Measurements from ENCODE around the gene DPY19L1.
"Not testable (repeated sequence)": the region's sequence is repeated elsewhere in the genome, so short reads cannot be mapped to it uniquely, and the experiment has no call there.

Gene DPY19L1

DNA sequence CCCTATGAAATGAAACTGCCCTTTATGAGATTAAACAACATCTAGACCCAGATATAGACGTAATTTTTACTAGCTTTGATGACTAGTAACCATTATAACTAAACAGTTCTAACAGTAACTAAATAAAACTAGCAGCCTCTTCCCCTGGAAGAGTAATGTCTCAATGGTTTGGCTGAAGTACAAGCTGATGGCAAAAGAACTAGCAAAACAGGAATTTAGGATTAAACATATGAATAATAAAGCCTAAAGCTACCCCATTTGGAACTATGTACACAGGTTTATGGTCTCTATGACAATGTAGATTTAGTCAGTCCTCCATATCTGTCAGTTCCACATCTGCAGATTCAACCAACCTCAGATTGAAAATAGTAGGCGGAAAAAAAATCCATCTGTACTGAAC is 6.4 kb downstream of the DPY19L1 start:
- no peak for DNase-seq

DNA sequence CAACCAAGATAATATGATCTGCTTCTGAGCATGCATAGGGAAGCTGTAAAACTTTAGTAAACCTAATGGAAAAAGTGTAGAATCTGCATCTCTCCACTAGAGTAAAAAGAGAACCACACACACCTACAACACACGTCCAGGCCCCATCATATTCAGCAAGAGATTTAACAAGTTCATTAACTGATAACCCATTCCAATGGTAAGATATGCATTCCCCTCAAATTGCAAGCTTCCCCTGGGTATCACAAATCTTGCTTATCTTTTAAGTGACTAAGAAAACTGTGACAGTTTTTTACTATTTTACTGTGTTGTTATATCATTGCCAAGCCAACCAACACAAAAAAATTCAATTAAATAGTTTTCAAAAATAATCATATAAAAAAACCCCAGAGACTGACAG is 8.0 kb downstream of the DPY19L1 start:
- no peak for DNase-seq

- DNase-seq = no peak
These were observed 11.1 kb downstream of the DPY19L1 start for GRCh38 chr7:35026150-35026549.

DNA sequence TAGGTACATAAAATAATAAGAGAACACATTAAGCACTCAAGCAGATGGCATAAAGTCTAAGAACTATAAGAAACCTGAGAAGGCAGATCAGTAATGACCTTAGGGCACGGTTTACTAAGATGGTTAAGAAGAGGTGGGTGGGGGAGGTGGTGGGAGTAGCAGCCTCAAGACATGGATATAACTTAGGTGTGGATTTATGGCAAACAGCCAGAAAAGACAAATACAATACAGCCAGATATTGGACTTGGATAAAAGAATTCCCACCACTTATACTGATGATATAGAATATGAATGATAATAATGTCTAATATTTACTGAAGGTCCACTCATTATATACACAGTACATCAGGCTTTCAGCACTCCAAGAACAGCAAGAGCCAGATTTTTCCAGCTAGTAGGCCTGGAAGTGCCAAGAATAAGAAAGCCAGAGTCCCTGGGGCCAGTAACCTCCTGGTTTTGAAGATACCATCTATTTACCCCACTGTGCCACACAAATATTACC is 11.9 kb downstream of the DPY19L1 start:
- DNase-seq = no peak

DNA sequence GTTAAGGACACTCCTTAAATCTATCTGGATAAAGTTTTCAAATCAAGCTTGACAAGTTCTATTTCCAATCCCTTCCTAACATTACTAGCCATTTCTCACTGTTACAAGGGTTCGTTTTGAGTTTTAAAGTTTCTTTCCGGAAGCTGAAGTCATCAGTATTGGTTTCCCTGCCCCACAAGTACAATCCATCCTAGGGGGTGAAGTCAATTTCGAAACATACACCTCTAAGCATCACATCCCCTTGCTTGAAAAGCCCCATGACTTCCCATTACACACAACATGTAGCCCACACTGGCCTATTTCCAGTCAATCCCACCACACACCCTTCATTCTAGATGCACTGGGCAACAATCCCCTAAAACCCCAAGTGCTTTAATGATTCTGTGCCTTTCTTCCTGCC is 13.0 kb downstream of the DPY19L1 start:
- no peak for DNase-seq

GRCh38 chr7:35022725-35023124 is 14.6 kb downstream of the DPY19L1 start:
- no peak for DNase-seq

GRCh38 chr7:35021445-35021844 is 15.8 kb downstream of the DPY19L1 start:
- no peak for DNase-seq

DNA sequence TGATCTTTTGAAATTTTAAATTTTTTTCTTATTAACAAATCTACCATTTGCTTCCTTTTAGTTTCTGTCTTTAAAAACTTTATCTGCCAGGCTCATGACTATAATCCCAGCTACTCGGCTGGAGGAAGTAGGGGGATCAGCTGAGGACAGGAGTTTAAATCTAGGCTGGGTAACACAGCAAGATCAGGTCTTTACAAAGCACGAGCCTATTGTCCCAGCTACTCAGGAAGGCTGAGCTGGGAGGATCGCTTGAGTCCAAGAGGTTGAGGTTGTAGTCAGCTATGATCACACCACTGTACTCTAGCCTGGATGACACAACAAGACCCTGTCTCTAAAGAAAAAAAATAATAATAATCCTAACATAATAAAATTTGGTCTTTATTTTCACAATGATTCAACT is 17.5 kb downstream of the DPY19L1 start:
- no peak for DNase-seq

DNA sequence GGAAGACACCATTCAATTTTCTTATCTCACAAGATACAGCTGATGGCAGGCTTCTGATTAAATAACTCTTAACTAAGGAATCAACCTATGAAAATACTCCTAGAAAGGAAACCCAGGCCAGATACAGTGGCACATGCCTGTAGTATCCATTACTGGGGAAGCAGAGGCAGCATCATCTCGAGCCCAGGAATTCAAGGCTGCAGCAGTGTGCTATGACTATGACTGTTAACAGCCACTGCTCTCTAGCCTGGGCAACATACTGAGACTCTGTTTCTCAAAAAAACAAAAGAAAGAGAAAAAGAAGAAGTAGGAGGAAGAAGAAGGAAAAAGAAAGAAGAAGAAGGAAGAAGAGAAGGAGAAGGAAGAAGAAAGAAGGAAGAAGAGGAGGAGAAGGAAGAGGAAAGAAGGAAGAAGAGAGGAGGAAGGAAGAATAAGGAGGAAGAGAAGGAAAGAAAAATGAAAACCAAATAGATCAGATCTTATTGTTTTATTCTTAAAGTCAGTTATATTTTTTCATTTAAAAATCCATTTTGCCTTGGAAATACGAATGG is 18.0 kb downstream of the DPY19L1 start:
- no peak for DNase-seq

DNA sequence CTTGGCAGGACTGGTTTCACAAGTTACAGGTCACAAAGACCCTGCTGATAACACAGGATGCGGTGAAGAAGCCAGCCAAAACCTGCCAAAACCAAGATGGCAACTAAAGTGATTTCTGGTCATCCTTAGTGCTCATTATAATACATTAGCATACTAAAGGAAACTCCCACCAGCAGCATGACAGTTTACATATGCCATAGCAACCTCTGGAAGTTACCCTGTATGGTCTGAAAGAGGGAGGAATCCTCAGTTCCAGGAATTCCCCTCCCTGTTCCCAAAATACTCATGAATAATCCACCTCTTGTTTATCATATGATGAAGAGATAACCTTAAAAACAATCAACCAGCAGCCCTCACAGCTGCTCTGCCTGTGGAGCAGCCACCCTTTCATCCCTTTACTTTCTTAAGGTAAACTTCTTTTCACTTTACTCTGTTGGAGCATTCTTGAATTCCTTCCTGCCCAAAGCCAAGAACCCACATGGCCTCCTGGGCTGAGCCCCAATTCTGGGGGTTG is 21.9 kb downstream of the DPY19L1 start:
- no peak for DNase-seq

DNA sequence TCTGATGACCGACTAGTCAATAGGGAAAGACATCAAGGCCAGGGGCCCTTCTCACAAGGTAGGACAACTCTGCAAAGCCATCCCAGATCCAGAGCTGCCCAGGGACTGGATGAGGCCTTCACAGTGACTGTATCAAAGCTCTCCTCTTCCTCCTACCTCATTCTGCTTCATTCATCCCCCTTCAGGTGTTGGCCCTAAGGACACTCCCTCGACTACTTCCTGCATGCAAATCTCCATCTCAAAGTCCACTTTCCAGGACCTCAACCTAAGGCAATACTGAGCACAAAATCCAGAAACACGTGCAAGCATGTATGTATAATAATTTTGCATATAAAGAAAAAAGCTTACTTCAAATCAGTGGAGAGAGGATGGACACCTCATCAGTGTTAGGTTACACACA is 25.1 kb downstream of the DPY19L1 start:
- no peak for DNase-seq

DNA sequence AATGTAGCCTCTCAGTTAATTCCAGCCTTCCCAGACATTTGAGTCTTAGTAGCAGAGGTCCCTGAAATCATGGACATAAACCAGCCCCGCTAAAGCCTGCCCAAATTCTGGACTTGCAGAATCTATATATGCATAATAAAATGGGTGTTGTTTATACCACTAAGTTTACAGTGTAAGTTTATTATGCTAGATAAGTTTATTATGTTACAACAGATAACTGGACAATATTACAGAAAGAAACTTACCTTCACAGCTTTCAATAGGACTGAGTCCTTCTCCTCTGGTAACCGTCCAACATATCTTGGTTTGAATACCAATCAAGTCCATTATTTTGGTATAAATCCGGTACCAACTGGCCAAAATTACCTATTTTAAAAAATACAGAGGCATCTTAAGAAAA is 26.2 kb downstream of the DPY19L1 start:
- DNase-seq = no peak

GRCh38 chr7:35007768-35008167 is 29.5 kb downstream of the DPY19L1 start:
- DNase-seq = no peak

DNA sequence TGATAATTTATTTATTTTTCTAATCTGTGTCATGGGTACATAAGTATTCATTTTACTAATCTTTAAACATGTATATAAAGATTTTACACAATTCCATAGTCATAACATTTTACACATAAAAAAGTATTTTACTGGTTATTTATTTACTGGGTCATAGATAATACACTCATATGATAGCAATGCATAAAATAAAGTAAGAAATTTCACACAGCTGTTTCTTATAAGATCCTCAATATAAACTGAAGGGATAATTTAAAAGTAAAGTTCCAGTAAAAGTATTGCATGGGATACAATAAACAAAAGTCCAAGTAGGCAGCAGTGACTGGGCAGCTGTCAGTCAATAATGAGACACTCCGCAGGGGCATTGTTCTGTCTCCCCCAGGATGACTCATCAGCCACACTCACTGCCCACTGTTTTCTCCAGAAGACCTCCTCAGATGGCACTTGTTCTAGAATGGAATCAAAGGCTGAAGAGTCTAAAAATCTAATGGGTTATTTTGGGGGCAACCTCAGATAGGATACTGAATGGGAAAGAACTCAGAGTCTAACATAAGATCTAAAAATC is 32.7 kb downstream of the DPY19L1 start:
- no peak for DNase-seq

DNA sequence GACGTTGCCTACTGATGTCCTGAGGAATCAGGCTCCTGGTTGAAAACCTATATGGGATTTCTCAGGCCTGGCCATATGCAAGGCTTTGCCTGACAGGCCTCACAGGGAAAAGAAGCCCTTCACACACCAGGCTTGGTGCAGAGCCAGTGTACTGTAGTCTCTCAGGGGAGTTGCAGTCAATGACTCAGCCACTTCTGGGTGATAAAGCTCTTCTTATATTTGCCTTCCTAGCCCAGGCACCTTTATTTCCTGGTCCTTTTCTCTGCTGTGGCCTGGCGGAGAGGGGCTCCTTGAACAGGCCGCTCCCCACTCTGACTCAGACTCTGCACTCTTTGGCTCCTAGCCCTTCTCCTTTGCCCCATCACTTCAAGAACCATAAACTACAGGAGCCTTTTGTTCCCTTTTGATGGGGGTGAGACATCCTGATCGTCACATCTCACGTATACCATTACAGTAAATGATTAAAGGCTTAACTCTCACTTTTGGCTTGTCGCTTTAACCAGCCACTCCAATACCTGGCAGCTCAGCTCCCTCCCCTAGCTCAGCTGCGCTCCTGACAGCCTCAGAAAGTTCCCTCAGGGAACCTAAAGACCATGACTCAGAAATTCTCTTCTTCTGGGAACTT is 33.5 kb downstream of the DPY19L1 start:
- DNase-seq = no peak

- not testable (repeated sequence) for DNase-seq
These were observed 34.1 kb downstream of the DPY19L1 start for GRCh38 chr7:35003177-35003650.

GRCh38 chr7:34998335-34998734 is 39.0 kb downstream of the DPY19L1 start:
- DNase-seq = not testable (repeated sequence)

DNA sequence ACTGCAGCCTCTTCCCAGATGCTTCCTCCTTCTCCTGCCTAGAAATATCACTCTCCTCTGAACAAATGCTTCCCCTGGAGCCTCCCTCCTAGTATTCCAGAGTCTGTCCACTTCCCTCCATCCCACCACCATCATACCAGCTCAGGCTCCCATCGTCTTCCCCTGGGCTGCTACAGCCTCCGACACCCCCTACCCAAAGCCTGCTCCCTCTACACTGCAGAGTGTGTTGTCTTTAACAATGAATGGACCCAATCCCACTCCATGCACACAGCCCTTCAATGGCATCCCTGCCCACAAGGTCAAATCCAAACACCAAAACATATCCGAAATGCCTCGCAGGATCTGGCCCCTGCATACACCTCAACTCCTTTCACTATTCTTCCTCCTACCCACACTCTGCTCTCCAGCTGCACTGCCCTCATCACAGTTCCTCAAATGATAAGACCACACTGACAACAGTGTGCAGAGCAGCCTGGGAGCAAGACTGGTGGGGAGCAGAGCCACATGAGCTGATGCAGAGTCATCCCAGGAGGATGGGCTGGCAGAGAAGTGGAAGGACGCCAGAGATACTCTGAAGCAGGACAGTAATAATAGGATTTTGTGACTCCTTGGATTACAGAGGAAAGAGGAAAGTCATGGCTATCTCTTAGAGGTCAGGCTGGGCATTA is 40.7 kb downstream of the DPY19L1 start:
- not testable (repeated sequence) for DNase-seq

DNA sequence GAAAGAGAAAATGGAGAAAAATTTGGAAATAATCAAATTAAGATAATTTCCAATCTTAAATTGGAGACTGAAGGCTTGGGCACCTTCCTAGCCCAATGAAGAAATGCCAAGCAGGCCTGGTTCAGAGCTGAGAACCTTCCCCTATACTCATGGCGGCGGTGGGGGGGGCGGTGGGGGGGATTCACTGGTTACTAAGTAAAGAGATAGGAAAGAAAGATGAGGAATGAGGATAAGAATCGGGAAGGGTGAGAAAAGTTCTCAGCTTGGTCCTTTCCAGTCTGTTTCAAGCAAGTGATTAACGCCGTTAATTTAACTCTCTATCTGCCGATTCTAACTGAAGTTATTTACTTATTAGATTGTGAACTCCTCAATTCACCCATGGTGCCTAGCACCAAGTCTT is 41.5 kb downstream of the DPY19L1 start:
- DNase-seq = no peak

DNA sequence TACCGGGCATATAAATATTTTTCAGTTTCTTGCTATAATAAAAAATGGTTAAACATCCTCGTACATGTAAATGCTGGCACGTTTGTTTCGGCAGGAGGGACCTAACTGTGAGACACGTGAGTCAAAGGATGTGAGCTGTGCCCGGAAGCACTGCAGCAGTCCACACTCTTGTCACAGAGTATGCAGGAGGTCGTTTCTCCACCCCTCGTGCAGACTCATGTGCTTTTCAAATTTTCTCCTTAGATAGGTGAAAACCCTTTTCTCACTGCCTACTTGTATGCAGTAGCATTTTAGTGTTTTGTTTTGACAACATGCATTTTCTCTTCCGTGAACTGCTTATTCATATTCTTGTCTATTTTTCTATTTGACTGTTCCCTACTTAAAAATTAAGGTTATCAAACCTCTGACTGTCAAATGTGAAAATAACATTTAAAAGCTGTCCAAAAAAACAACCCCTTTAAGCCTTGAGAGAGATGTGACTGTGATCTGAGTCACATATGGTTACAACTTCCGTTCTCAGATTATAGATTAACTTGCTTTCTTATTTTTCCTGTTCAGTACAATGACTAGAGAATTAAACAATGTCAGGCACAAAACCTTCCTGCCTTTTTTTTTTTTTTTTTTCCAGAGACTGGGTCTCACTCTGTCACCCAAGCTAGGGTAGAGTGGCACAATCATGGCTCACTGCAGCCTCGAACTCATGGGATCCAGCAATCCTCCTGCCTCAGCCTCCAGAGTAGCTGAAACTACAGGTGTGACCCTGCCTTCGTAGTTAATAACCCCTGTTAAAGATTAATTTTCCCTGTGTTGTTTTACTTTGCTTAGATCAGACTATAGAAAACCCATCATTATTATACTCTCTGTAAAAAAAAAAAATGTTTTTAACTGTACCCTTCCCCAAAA is 45.1 kb downstream of the DPY19L1 start:
- no peak for DNase-seq

DNA sequence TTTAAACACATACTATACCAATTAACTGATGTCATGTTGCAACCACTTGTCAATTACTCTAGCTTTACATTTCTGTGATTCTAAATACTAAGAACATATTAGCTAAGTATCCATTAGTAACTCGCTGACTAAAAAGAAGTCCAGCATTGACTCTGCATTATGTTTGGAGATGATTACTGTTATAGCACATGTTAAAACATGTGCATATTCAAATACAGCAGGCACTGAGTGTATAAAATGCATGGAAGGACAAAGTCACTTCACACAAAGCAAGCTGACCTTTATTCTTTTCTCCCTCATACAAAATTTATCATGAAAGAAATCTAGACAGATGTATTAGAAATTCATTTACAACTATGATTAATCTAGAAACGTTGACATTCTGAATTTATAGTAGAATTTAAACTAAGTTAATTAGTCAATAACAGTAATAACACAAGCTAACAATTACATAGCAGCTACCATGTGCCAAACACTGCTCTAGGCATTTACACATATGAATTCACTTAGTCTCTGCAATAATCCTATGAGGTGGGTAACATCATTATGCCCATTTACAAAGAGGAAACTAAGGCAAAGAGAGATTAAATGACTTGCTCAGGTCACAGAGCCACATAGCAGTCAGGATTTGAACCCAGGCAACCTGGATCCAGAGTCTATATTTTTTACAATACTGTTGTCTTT is 48.7 kb downstream of the DPY19L1 start:
- not testable (repeated sequence) for DNase-seq

- not testable (repeated sequence) for DNase-seq
These were observed 52.1 kb downstream of the DPY19L1 start for GRCh38 chr7:34985155-34985554.

Measured in activated naive CD4-positive, alpha-beta T cell (primary cell).